Transverse colon (tissue), 4 donors: ENCODE results near the gene CATSPERE. TPM values are rescaled to one million over a fixed set of nuclear protein-coding genes. Genes with fewer than 3 reads are reported as not detected.

ENCODE experiments used
- DNase-seq: peaks from one replicate; pipeline ENCODE4 v3.0.0-alpha.2; 2019
- H3K27ac ChIP-seq, 4 donors: fragments of 200-600 bp; sonication (generic); 2 replicates each; pipeline ENCODE4 v1.5.1; 2016 to 2018; ENCODE audit warnings: inconsistent platforms in 4 of 4
- H3K27me3 ChIP-seq: fragments of 200-600 bp; sonication (generic); 2 replicates; pipeline ENCODE4 v1.5.1; 2017; ENCODE audit warnings: inconsistent platforms
- H3K36me3 ChIP-seq, 4 donors: fragments of 200-600 bp; sonication (generic); 2 replicates each; pipeline ENCODE4 v1.5.1; 2017 to 2019; ENCODE audit warnings: inconsistent platforms in 4 of 4
- H3K4me1 ChIP-seq, 4 donors: fragments of 200-600 bp; sonication (generic); 2 replicates each; pipeline ENCODE4 v1.5.1; 2017 to 2020; ENCODE audit warnings: inconsistent platforms in 4 of 4
- H3K4me3 ChIP-seq, 4 donors: fragments of 200-600 bp; sonication (generic); 1 replicate in 1 of 4; 2 replicates in 3 of 4; pipeline versions ENCODE4 v1.5.1 to v1.6.1; 2017 to 2019; ENCODE audit warnings: inconsistent platforms in 4 of 4
- H3K9me3 ChIP-seq, 2 donors: fragments of 200-600 bp; sonication (generic); 2 replicates each; pipeline ENCODE4 v1.5.1; 2017 to 2019; ENCODE audit warnings: inconsistent platforms in 2 of 2
- EP300 ChIP-seq: sonication (generic); formaldehyde crosslinking; IDR thresholded peaks from one replicate; pipeline ENCODE4 v1.6.1; 2017; ENCODE audit warnings: antibody characterized with exemption, low read depth
- POLR2A ChIP-seq: fragments of 450-650 bp; IDR thresholded peaks from one replicate; pipeline ENCODE4 v1.6.1; 2016; ENCODE audit warnings: antibody characterized with exemption, mild to moderate bottlenecking, moderate library complexity
- POLR2AphosphoS5 ChIP-seq, 3 donors: sonication (generic); formaldehyde crosslinking; IDR thresholded peaks; one replicate each; pipeline ENCODE4 v1.6.1; 2016; ENCODE audit warnings: antibody characterized with exemption in 3 of 3
- WGBS, 2 donors: methylation state at CpG; one replicate each; pipeline ENCODE4 v1.1.5; 2018; ENCODE audit warnings: low coverage in 1 of 2; 5-methylcytosine and 5-hydroxymethylcytosine counted together
- in situ Hi-C, 4 donors: fragments of 200-750 bp; cut with MboI; loops; one replicate each; pipeline versions ENCODE4 v1.15.0 to v1.15.1; 2017; ENCODE audit warnings: low sequenced_read_pairs in 3 of 4, low pct_ligation_motif_present in 1 of 4, low pct_unique_long_range_greater_than_20kb in 1 of 4
- intact Hi-C: fragments of 100-400 bp; cut with DNase I; formaldehyde crosslinking; loops from one replicate; pipeline ENCODE4 v1.15.1; 2023; ENCODE audit warnings: low total_unique reads
- total RNA-seq, 4 donors: library from RNA; depleted of rRNA; stranded (reverse); fragments of >200 nt; gene quantifications; one replicate each; pipeline ENCODE4 v1.1.0, GENCODE V29; 2016
- TF ChIP-seq, protein P1 (sequence below), 5 experiments: fragments of 200-600 bp in 3 of 5; fragments of 450-650 bp in 2 of 5; sonication (generic) in 3 of 5; IDR thresholded peaks; 1 replicate in 2 of 5; 2 replicates in 3 of 5; pipeline ENCODE4 v1.5.1; 2016 to 2017; ENCODE audit warnings: antibody characterized with exemption in 5 of 5, inconsistent platforms in 3 of 5, mild to moderate bottlenecking in 2 of 5, moderate library complexity in 1 of 5

CATSPERE gene
- total RNA-seq, 4 donors from 2014 or later: 0.55 to 2.7 TPM; not detected in 2

DNA sequence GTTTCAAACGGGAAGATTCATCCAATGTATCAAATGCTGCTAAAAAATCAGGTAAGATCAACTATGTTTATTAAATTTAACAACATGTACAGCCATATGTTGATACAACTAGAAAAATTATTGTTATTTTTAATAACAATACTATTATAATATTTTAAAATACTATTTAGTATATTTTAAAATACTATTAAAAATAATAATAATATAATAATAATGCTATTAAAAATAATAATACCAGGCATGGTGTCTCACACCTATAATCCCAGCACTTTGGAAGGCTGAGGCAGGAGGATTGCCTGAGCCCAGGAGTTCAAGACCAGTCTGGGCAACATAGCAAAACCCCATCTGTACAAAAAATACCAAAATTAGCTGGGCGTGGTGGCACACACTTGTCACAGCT lies 54.6 kb downstream of the CATSPERE start:
- H3K4me1 ChIP-seq: no peaks in the 10 kb centered on the region
- H3K27me3 ChIP-seq: no peaks in the 10 kb centered on the region
- H3K27ac ChIP-seq: no peak overlapping the region
- intact Hi-C loops: no loop called here
- H3K4me3 ChIP-seq: no peak overlapping the region
- H3K36me3 ChIP-seq: no peaks in the 10 kb centered on the region
- TF ChIP-seq, protein P1, sequence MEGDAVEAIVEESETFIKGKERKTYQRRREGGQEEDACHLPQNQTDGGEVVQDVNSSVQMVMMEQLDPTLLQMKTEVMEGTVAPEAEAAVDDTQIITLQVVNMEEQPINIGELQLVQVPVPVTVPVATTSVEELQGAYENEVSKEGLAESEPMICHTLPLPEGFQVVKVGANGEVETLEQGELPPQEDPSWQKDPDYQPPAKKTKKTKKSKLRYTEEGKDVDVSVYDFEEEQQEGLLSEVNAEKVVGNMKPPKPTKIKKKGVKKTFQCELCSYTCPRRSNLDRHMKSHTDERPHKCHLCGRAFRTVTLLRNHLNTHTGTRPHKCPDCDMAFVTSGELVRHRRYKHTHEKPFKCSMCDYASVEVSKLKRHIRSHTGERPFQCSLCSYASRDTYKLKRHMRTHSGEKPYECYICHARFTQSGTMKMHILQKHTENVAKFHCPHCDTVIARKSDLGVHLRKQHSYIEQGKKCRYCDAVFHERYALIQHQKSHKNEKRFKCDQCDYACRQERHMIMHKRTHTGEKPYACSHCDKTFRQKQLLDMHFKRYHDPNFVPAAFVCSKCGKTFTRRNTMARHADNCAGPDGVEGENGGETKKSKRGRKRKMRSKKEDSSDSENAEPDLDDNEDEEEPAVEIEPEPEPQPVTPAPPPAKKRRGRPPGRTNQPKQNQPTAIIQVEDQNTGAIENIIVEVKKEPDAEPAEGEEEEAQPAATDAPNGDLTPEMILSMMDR (IDR thresholded peaks at IDR 0.05): no peak
- TF ChIP-seq POLR2A: no peak
- TF ChIP-seq EP300: no peak
- TF ChIP-seq POLR2AphosphoS5 (IDR thresholded peaks at IDR 0.05): no peak
- DNase-seq: no peak
- in situ Hi-C loops: no loop called here
- WGBS, 2 donors: 64 to 91% methylated on average over 1 to 2 of the region's 2 CpGs
- H3K9me3 ChIP-seq: peaks cover 0 to 9% of the 10 kb centered on the region in 2 donors

DNA sequence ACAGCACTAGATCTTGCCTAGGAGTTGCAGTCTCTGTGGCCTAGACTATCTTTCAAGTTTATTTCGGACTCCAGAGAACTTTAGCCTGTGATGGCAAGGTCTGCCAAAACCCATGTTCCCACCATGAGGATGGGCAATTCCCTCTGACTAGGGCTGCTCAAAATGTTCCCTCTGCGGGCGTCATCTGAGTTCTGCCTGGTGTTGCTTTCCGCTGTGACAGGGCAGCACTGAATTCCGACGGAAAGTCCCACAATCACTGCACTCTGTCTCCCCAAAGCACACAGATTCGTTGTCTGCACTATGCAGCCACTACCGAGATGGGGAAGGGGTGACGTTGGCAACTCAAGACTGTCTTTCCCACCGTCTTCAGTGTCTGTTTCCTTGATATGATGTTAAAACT lies 75.2 kb downstream of the CATSPERE start:
- Histone ChIP-seq H3K4me3 (no peak overlapping the region), H3K27ac (no peak overlapping the region), H3K27me3 (no peaks in the 10 kb centered on the region), H3K9me3 (peaks cover 0 to 5% of the 10 kb centered on the region in 2 donors), H3K36me3 (no peaks in the 10 kb centered on the region), H3K4me1 (no peaks in the 10 kb centered on the region)
- DNase-seq: no peak
- TF ChIP-seq POLR2A (no peak), EP300 (no peak), POLR2AphosphoS5 (IDR thresholded peaks at IDR 0.05) (no peak)
- TF ChIP-seq, protein P1 (IDR thresholded peaks at IDR 0.05): no peak
- in situ Hi-C loops: no loop called here
- WGBS, 2 donors: 63 to 73% methylated on average over 3 to 10 of the region's 10 CpGs
- intact Hi-C loops: no loop called here

DNA sequence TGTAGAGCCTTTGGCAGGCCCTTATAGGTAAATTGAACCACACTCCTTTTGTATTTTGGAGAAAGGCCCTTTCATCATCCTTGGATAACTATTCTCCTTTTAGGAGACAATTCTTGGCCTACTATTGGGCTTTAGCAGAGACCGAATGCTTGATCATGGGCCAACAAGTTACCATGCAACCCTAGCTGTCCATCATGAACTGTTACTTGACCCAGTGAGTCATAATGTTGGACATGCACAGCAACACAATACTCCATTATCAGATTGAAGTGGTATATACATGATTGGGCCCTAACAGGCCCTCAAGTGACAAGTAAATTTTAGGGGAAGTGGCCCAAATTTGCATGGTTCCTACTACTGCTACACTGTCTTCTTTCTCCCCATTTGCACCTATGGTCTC lies 84.4 kb downstream of the CATSPERE start:
- TF ChIP-seq, protein P1 (IDR thresholded peaks at IDR 0.05): no peak
- TF ChIP-seq EP300 (no peak), POLR2AphosphoS5 (IDR thresholded peaks at IDR 0.05) (no peak), POLR2A (no peak)
- H3K27ac ChIP-seq: no peak overlapping the region
- peaks cover 0 to 2% of the 10 kb centered on the region in 2 donors for H3K9me3 ChIP-seq
- 88% methylated on average over 1 of the region's 1 CpG; no CpG with 5 or more reads in 1 of the 2 donors for WGBS, 2 donors
- DNase-seq: no peak
- H3K27me3 ChIP-seq: no peaks in the 10 kb centered on the region
- no peak overlapping the region for H3K4me3 ChIP-seq
- intact Hi-C loops: no loop called here
- in situ Hi-C loops: no loop called here
- H3K36me3 ChIP-seq: no peaks in the 10 kb centered on the region
- no peaks in the 10 kb centered on the region for H3K4me1 ChIP-seq

DNA sequence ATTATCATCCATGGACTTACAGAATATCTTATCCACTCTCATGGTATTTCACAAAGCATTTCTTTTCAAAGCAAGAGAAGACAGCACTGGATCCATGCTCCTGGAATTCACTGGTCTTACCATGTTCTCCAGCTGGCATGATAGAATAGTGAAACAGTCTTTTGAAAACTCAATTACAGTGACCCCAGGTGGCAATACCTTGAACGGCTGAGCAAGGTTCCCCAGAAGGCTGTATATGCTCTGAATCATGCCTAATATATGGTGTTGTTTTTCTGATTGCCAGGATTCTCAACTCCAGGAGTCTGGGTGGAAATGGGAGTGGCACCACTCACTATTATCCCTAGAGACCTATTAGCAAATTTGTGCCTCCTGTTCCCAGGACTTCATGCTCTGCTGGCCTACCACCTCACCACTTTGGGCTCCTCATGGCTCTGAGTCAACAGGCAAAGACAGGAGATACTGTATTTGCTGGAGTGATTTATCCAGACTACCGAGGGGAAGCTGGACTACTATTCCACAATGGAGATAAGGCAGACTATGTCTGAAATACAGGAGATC lies 87.6 kb downstream of the CATSPERE start:
- TF ChIP-seq POLR2AphosphoS5 (IDR thresholded peaks at IDR 0.05) (no peak), EP300 (no peak), POLR2A (no peak)
- TF ChIP-seq, protein P1 (IDR thresholded peaks at IDR 0.05): no peak
- Histone ChIP-seq H3K4me3 (no peak overlapping the region), H3K4me1 (no peaks in the 10 kb centered on the region), H3K27me3 (no peaks in the 10 kb centered on the region), H3K27ac (no peak overlapping the region), H3K36me3 (no peaks in the 10 kb centered on the region), H3K9me3 (peaks cover 0 to 2% of the 10 kb centered on the region in 2 donors)
- 74 to 80% methylated on average over 1 to 2 of the region's 2 CpGs for WGBS, 2 donors
- in situ Hi-C loops (no loop called here), intact Hi-C loops (no loop called here)
- DNase-seq: no peak
